ENCODE results near the gene DAZAP2. TPM values are rescaled to one million over a fixed set of nuclear protein-coding genes. Genes with fewer than 3 reads are reported as not detected.

Gene DAZAP2
- total and polyA plus RNA-seq, 9 of the 15 experiments (the other 6 are each of a cell fraction or from before 2014, with no cell fraction given): 116 to 668 (median 227) TPM

- peak; percentile 85 for TF ChIP-seq ATF3 (IDR thresholded peaks at IDR 0.05)
- TF ChIP-seq ATF3 (CRISPR knock-in tag; conservative IDR thresholded peaks at IDR 0.05): no peak
- TF ChIP-seq CTCF (IDR thresholded peaks at IDR 0.05 in 2 of 3, conservative IDR thresholded peaks at IDR 0.05 in 1 of 3; ENCODE audit: insufficient read depth in 2 of 3, low read depth in 1 of 3, low read length in 3 of 3): peak; percentile 50 to 55 (median 52)
- TF ChIP-seq DMBX1 (CRISPR knock-in tag; IDR thresholded peaks at IDR 0.05; ENCODE audit: borderline replicate concordance): no peak
- TF ChIP-seq SMARCC2 (IDR thresholded peaks at IDR 0.05; ENCODE audit: low read depth): 0 out of 2 replicates have a peak, but pooled peaks have one; percentile 27
- peak; percentile 59; the same call in 1 of the 2 replicates for TF ChIP-seq ESRRA (IDR thresholded peaks at IDR 0.05; ENCODE audit: borderline replicate concordance, low read depth)
- TF ChIP-seq DPF2 (IDR thresholded peaks at IDR 0.05): peak; percentile 45; the same call in 1 of the 2 replicates
- TF ChIP-seq CREB3 (tag; conservative IDR thresholded peaks at IDR 0.05; ENCODE audit: low read depth): 0 out of 2 replicates have a peak, but pooled peaks have one; percentile 25
- TF ChIP-seq STAG1 (CRISPR knock-in tag; IDR thresholded peaks at IDR 0.05; ENCODE audit: borderline replicate concordance): no peak
- peak; percentile 43 to 50 for TF ChIP-seq RAD21 (CRISPR knock-in tag; conservative IDR thresholded peaks at IDR 0.05 in 1 of 2, IDR thresholded peaks at IDR 0.05 in 1 of 2)
- 0 out of 2 replicates have a peak, but pooled peaks have one; percentile 34 for TF ChIP-seq DEAF1 (CRISPR knock-in tag; IDR thresholded peaks at IDR 0.05)
- no peak for TF ChIP-seq NONO (IDR thresholded peaks at IDR 0.05; ENCODE audit: low read depth in 2 of 2, low read length in 1 of 2)
- TF ChIP-seq JUND (IDR thresholded peaks at IDR 0.05; ENCODE audit: borderline replicate concordance, low read depth, low read length): peak; percentile 24; the same call in 1 of the 2 replicates
- no peak for TF ChIP-seq JUND (tag; IDR thresholded peaks at IDR 0.05; ENCODE audit: borderline replicate concordance, low read depth, low read length)
- TF ChIP-seq SMARCE1 (IDR thresholded peaks at IDR 0.05): 0 out of 2 replicates have a peak, but pooled peaks have one; percentile 29
Observed at GRCh38 chr12:51262758-51263177, 24.1 kb downstream of the DAZAP2 start (continued).

Measured in K562 (cell line).